WTC11 (cell line): Measurements from ENCODE around the gene MRPL55. TPM values are rescaled to one million over a fixed set of nuclear protein-coding genes. Genes with fewer than 3 reads are reported as not detected.

ENCODE experiments used
- ATAC-seq: fragments of 200-7000 bp; cut with Tn5 transposase; 2 replicates; pipeline ENCODE4 v1.10.0; 2021; ENCODE audit warnings: mild to moderate bottlenecking, moderate library complexity
- CTCF ChIA-PET: fragments of 300-600 bp; sonication (Branson Sonifier 250); formaldehyde crosslinking; loops from one replicate; lab custom pipeline; 2021; ENCODE audit warnings: antibody characterized with exemption; lab: Charles Lee
- POLR2A ChIA-PET: fragments of 350-600 bp; sonication (Branson Sonifier 250); formaldehyde crosslinking; loops from one replicate; lab custom pipeline; 2021; ENCODE audit warnings: antibody characterized with exemption; lab: Charles Lee
- DNase-seq: peaks from one replicate; pipeline ENCODE4 v3.0.0; 2021; ENCODE audit warnings: low spot score
- H3K27ac Mint-ChIP-seq: 2 replicates; pipeline ENCODE4 v1.8.0; 2021; ENCODE audit warnings: mixed read lengths
- H3K27me3 Mint-ChIP-seq: 2 replicates; pipeline ENCODE4 v1.8.0; 2021; ENCODE audit warnings: low read depth, mild to moderate bottlenecking, moderate library complexity, mixed read lengths
- H3K36me3 Mint-ChIP-seq: 2 replicates; pipeline ENCODE4 v1.8.0; 2021; ENCODE audit warnings: mixed read lengths
- H3K4me1 Mint-ChIP-seq: 2 replicates; pipeline ENCODE4 v1.8.0; 2022; ENCODE audit warnings: mixed read lengths
- H3K4me3 Mint-ChIP-seq: 2 replicates; pipeline ENCODE4 v1.8.0; 2021; ENCODE audit warnings: mild to moderate bottlenecking, moderate library complexity, mixed read lengths
- H3K9me3 Mint-ChIP-seq: 2 replicates; pipeline ENCODE4 v1.8.0; 2021; ENCODE audit warnings: mixed read lengths
- ATF1 ChIP-seq: sonication (generic); formaldehyde crosslinking; IDR thresholded peaks from 2 replicates; pipeline ENCODE4 v1.8.1; 2023; ENCODE audit warnings: mild to moderate bottlenecking, moderate library complexity, missing genetic modification reagents
- ATF6 ChIP-seq: sonication (generic); formaldehyde crosslinking; IDR thresholded peaks from 2 replicates; pipeline ENCODE4 v1.8.1; 2023; ENCODE audit warnings: mild to moderate bottlenecking, missing genetic modification reagents
- ESRRA ChIP-seq: sonication (generic); formaldehyde crosslinking; IDR thresholded peaks from 2 replicates; pipeline ENCODE4 v1.8.1; 2022; ENCODE audit warnings: mild to moderate bottlenecking, missing genetic modification reagents, borderline replicate concordance
- FOXK1 ChIP-seq: sonication (generic); formaldehyde crosslinking; IDR thresholded peaks from 2 replicates; pipeline ENCODE4 v1.8.0; 2022; ENCODE audit warnings: mild to moderate bottlenecking, moderate library complexity, missing genetic modification reagents
- FOXP1 ChIP-seq: sonication (generic); formaldehyde crosslinking; IDR thresholded peaks from 2 replicates; pipeline ENCODE4 v1.8.0; 2022; ENCODE audit warnings: missing genetic modification reagents, mild to moderate bottlenecking, moderate library complexity, borderline replicate concordance
- FOXP4 ChIP-seq: sonication (generic); formaldehyde crosslinking; IDR thresholded peaks from 2 replicates; pipeline ENCODE4 v1.8.0; 2022; ENCODE audit warnings: mild to moderate bottlenecking, missing genetic modification reagents
- JUN ChIP-seq: sonication (generic); formaldehyde crosslinking; IDR thresholded peaks from 2 replicates; pipeline ENCODE4 v1.8.0; 2023; ENCODE audit warnings: mild to moderate bottlenecking, missing genetic modification reagents
- KAT7 ChIP-seq: sonication (generic); formaldehyde crosslinking; IDR thresholded peaks from 2 replicates; pipeline ENCODE4 v1.8.1; 2023; ENCODE audit warnings: missing genetic modification reagents, mild to moderate bottlenecking, borderline replicate concordance
- PREB ChIP-seq: sonication (generic); formaldehyde crosslinking; IDR thresholded peaks from 2 replicates; pipeline ENCODE4 v1.8.1; 2022; ENCODE audit warnings: mild to moderate bottlenecking, missing genetic modification reagents, moderate library complexity, borderline replicate concordance
- RORB ChIP-seq: fragments of 250-450 bp; sonication (Bioruptor Pico); IDR thresholded peaks from 2 replicates; pipeline ENCODE4 v1.9.0; 2021; ENCODE audit warnings: mild to moderate bottlenecking
- SP1 ChIP-seq: sonication (generic); formaldehyde crosslinking; conservative IDR thresholded peaks from 2 replicates; pipeline ENCODE4 v1.8.1; 2022; ENCODE audit warnings: missing genetic modification reagents
- ZNF219 ChIP-seq: sonication (generic); formaldehyde crosslinking; IDR thresholded peaks from 2 replicates; pipeline ENCODE4 v1.8.0; 2023; ENCODE audit warnings: missing genetic modification reagents, mild to moderate bottlenecking, borderline replicate concordance
- ZNF232 ChIP-seq: sonication (generic); formaldehyde crosslinking; IDR thresholded peaks from 2 replicates; pipeline ENCODE4 v1.8.0; 2022; ENCODE audit warnings: mild to moderate bottlenecking, missing genetic modification reagents
- ZNF263 ChIP-seq: sonication (generic); formaldehyde crosslinking; IDR thresholded peaks from 2 replicates; pipeline ENCODE4 v1.8.1; 2022; ENCODE audit warnings: low read depth, mild to moderate bottlenecking, moderate library complexity, missing genetic modification reagents
- total RNA-seq: library from RNA; stranded (reverse); gene quantifications from 3 replicates; pipeline ENCODE4 v1.2.3, GENCODE V29; 2021
- TF ChIP-seq, protein P1 (sequence below): sonication (generic); formaldehyde crosslinking; IDR thresholded peaks from 2 replicates; pipeline ENCODE4 v1.8.1; 2023; ENCODE audit warnings: mild to moderate bottlenecking, missing genetic modification reagents
- TF ChIP-seq, protein P2 (sequence below): sonication (generic); formaldehyde crosslinking; IDR thresholded peaks from 2 replicates; pipeline ENCODE4 v1.8.1; 2022; ENCODE audit warnings: low read depth, mild to moderate bottlenecking, moderate library complexity, missing genetic modification reagents, borderline replicate concordance
- TF ChIP-seq, protein P3 (sequence below): sonication (generic); formaldehyde crosslinking; IDR thresholded peaks from 2 replicates; pipeline ENCODE4 v1.8.1; 2022; ENCODE audit warnings: mild to moderate bottlenecking, moderate library complexity, missing genetic modification reagents
- TF ChIP-seq, protein P4 (sequence below): sonication (generic); formaldehyde crosslinking; conservative IDR thresholded peaks from 2 replicates; pipeline ENCODE4 v1.8.1; 2023; ENCODE audit warnings: mild to moderate bottlenecking, low read depth, missing genetic modification reagents, moderate library complexity
- TF ChIP-seq, protein P5 (sequence below): fragments of 250-450 bp; sonication (Bioruptor Pico); conservative IDR thresholded peaks from 2 replicates; pipeline ENCODE4 v1.9.0; 2021; ENCODE audit warnings: mild to moderate bottlenecking
- TF ChIP-seq, protein P6 (sequence below): fragments of 250-450 bp; sonication (Bioruptor Pico); IDR thresholded peaks from 2 replicates; pipeline ENCODE4 v1.8.0; 2021; ENCODE audit warnings: mild to moderate bottlenecking

Gene MRPL55
- total RNA-seq, 1 experiment from 2014 or later: 66.9 TPM

DNA sequence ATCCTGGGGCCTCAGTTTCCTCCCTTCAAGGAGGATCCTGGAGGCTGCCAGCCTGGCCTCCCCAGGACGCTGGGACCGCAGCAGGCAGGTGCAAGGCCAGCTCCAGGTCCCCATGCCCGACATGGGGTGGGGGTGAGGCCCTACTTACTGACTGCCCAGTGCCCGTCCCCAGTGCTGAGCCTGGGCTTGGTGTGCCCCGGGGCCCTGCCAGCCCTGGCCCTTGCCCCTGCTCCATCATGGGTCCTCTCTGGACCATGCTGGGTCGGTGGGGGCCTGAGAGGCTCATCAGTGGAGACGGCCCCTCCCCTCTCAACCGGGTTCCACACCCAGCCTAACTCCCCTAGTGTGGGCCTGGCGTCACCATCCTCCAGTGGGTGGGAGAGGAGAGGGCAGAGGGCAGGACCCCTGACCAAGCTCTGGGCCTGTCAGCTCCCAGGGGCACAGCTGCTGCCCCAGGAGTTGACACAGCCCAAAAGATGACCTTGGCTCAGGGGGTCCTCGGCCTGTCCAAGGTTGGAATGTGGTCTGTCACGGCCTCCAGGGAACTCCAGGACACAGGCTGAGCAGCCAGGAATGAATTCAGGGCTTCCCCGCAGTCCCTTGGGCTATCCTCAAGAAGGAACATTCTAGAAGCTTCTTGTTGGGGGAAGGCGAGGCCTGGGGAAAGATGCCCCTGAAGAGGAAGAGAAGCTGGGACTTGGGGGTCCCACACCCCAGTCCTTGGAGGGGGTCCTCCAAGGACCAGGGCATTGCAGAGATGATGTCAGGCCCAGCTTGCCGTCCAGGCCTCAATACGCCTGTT, 44.2 kb downstream of the MRPL55 start:
- H3K27me3 Mint-ChIP-seq: peaks cover 83% of the 10 kb centered on the region
- TF ChIP-seq FOXP1 (no peak), RORB (no peak), ZNF219 (CRISPR knock-in tag) (no peak), ATF1 (no peak), PREB (CRISPR knock-in tag) (no peak), SP1 (CRISPR knock-in tag) (no peak), ZNF232 (CRISPR knock-in tag) (no peak), JUN (no peak), ESRRA (CRISPR knock-in tag) (no peak), ZNF263 (CRISPR knock-in tag) (no peak), FOXK1 (CRISPR knock-in tag) (no peak), FOXP4 (CRISPR knock-in tag) (no peak), KAT7 (CRISPR knock-in tag) (no peak), ATF6 (CRISPR knock-in tag) (no peak)
- TF ChIP-seq, protein P1, sequence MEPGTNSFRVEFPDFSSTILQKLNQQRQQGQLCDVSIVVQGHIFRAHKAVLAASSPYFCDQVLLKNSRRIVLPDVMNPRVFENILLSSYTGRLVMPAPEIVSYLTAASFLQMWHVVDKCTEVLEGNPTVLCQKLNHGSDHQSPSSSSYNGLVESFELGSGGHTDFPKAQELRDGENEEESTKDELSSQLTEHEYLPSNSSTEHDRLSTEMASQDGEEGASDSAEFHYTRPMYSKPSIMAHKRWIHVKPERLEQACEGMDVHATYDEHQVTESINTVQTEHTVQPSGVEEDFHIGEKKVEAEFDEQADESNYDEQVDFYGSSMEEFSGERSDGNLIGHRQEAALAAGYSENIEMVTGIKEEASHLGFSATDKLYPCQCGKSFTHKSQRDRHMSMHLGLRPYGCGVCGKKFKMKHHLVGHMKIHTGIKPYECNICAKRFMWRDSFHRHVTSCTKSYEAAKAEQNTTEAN (CRISPR knock-in tag): no peak
- TF ChIP-seq, protein P2, sequence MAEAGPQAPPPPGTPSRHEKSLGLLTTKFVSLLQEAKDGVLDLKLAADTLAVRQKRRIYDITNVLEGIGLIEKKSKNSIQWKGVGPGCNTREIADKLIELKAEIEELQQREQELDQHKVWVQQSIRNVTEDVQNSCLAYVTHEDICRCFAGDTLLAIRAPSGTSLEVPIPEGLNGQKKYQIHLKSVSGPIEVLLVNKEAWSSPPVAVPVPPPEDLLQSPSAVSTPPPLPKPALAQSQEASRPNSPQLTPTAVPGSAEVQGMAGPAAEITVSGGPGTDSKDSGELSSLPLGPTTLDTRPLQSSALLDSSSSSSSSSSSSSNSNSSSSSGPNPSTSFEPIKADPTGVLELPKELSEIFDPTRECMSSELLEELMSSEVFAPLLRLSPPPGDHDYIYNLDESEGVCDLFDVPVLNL (CRISPR knock-in tag): no peak
- TF ChIP-seq, protein P3, sequence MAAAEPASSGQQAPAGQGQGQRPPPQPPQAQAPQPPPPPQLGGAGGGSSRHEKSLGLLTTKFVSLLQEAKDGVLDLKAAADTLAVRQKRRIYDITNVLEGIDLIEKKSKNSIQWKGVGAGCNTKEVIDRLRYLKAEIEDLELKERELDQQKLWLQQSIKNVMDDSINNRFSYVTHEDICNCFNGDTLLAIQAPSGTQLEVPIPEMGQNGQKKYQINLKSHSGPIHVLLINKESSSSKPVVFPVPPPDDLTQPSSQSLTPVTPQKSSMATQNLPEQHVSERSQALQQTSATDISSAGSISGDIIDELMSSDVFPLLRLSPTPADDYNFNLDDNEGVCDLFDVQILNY (CRISPR knock-in tag): no peak
- TF ChIP-seq, protein P4, sequence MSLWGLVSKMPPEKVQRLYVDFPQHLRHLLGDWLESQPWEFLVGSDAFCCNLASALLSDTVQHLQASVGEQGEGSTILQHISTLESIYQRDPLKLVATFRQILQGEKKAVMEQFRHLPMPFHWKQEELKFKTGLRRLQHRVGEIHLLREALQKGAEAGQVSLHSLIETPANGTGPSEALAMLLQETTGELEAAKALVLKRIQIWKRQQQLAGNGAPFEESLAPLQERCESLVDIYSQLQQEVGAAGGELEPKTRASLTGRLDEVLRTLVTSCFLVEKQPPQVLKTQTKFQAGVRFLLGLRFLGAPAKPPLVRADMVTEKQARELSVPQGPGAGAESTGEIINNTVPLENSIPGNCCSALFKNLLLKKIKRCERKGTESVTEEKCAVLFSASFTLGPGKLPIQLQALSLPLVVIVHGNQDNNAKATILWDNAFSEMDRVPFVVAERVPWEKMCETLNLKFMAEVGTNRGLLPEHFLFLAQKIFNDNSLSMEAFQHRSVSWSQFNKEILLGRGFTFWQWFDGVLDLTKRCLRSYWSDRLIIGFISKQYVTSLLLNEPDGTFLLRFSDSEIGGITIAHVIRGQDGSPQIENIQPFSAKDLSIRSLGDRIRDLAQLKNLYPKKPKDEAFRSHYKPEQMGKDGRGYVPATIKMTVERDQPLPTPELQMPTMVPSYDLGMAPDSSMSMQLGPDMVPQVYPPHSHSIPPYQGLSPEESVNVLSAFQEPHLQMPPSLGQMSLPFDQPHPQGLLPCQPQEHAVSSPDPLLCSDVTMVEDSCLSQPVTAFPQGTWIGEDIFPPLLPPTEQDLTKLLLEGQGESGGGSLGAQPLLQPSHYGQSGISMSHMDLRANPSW: no peak
- TF ChIP-seq, protein P5, sequence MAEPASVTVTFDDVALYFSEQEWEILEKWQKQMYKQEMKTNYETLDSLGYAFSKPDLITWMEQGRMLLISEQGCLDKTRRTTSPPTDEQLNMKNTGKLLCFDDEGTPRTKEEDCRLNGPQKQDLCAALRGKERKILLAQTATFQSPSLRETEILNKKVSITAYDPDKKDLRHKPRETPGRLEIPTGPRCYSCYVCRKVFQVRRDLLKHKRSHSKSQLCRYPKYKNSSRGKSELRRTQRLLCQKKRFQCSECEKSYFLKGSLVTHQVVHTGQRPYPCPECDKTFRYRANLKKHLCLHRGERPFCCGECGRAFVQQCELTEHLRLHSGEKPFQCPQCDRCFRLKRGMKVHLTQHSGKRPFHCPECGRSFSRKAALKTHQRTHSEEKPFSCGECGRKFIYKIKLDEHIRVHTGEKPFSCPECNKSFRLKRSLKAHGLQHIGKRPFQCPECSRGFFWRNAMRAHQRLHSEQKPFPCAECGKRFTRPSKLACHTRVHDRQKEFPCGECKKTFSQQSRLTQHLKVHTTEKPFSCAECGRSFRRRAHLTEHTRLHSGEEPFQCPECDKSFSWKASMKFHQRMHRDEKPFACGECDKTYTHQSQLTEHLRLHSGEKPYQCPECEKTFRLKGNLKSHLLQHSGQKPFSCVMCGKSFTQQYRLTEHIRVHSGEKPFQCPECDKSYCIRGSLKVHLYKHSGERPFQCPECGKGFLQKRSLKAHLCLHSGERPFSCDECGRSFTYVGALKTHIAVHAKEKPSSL: no peak
- TF ChIP-seq, protein P6, sequence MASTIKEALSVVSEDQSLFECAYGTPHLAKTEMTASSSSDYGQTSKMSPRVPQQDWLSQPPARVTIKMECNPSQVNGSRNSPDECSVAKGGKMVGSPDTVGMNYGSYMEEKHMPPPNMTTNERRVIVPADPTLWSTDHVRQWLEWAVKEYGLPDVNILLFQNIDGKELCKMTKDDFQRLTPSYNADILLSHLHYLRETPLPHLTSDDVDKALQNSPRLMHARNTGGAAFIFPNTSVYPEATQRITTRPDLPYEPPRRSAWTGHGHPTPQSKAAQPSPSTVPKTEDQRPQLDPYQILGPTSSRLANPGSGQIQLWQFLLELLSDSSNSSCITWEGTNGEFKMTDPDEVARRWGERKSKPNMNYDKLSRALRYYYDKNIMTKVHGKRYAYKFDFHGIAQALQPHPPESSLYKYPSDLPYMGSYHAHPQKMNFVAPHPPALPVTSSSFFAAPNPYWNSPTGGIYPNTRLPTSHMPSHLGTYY (CRISPR knock-in tag): no peak
- ATAC-seq: no peak
- H3K27ac Mint-ChIP-seq: no peak overlapping the region
- CTCF ChIA-PET: interaction anchor here (0.9 to 1.1 kb wide), 3 partner anchors 9 to 65 kb away, joined by 3 to 4 read pairs (median 3); no protein-coding TSS in a partner anchor
- no peaks in the 10 kb centered on the region for H3K9me3 Mint-ChIP-seq
- DNase-seq: no peak
- POLR2A ChIA-PET: no interaction called here
- no peak overlapping the region for H3K4me3 Mint-ChIP-seq
- no peaks in the 10 kb centered on the region for H3K36me3 Mint-ChIP-seq
- peaks cover 5% of the 10 kb centered on the region for H3K4me1 Mint-ChIP-seq
